Measurements from ENCODE around the gene CYP24A1.

DNA sequence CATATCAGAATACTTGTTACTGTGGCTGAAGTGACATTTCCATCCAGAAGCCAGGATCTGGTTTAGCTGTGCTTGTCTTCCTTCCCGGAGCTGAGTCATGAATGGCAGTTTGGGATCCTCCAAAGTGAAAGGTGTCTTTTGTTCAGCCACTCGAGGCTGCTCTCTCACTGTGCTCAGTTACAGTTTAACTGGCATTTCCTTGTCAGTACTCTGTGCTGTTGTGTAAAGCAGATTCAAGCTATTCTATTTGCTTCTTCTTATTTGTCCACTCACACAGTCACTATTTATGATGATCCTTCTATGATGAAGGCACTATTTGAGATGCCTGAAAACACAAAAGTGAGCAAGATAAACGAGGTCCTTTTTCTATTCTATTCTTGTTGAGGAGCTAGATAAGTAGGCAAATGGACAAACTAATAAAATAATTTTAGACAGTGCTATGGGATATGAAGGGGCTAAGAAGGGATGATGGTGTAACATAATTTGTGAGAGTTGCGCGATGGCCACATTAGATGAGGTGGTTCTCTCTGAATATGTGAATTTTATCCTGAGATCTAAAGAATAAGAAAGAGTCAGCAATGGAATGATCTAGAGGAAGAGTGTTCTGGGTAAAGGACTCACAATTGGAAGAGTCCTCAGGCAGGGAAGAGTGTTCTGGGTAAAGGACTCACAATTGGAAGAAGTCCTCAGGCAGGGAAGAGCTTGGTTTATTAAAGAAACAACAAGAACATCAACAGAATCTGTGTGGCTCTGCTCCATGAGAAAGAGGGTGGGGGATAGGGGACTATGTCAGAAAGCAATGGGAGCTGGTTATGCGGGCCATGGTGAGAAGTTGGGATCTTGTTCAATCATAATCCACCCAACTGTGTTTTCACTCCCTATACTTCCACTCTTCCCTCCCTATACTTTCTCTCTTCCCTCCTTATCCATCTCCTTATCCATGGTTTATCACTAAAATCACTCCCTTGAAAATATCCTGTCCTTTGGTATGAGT is 40.1 kb downstream of the CYP24A1 start:
- no peak for TF ChIP-seq EZH2 (IDR thresholded peaks at IDR 0.05; ENCODE audit: insufficient read depth, low read length)
- TF ChIP-seq CTCF (IDR thresholded peaks at IDR 0.05; ENCODE audit: insufficient read depth, low read depth, low read length) = no peak
